SK-N-SH (cell line): ENCODE results near the gene TBC1D8. TPM values are rescaled to one million over a fixed set of nuclear protein-coding genes. Genes with fewer than 3 reads are reported as not detected.

ENCODE experiments used
- CTCF ChIA-PET: fragments of 300-600, 350-600 bp; formaldehyde crosslinking; extraction: SDS; loops from one replicate; lab custom pipeline; 2021; lab: Yijun Ruan, JAX
- POLR2A ChIA-PET: fragments of 350-600 bp; sonication (Branson Sonifier 250); formaldehyde crosslinking; extraction: SDS; loops from one replicate; lab custom pipeline; 2020; ENCODE audit warnings: antibody characterized with exemption, inconsistent platforms; lab: Yijun Ruan, JAX
- DNase-seq: peaks from one replicate; pipeline ENCODE4 v3.0.0; 2012
- H2AFZ ChIP-seq: fragments of 200-600 bp; sonication (generic); 2 replicates; pipeline ENCODE4 v1.8.1; 2016; ENCODE audit warnings: antibody characterized with exemption, mild to moderate bottlenecking, low read depth
- H3F3A ChIP-seq: fragments of 200-600 bp; sonication (generic); replicated peaks from 2 replicates; pipeline ENCODE3; 2016; ENCODE audit warnings: antibody characterized with exemption, mild to moderate bottlenecking; ENCODE audit not compliant: insufficient read depth
- H3K27ac ChIP-seq, 2 experiments: fragments of 200-500 bp in 1 of 2; fragments of 200-600 bp in 1 of 2; sonication (Bioruptor generic) in 1 of 2; sonication (generic), shearing (Covaris generic) in 1 of 2; 2 replicates each; pipeline versions ENCODE4 v1.5.1 to v1.6.1; 2014 to 2016; ENCODE audit warnings: low read depth in 2 of 2, inconsistent platforms in 1 of 2, low read length in 1 of 2, mild to moderate bottlenecking in 1 of 2, mixed read lengths in 1 of 2
- H3K27me3 ChIP-seq: fragments of 200-600 bp; sonication (generic), shearing (Covaris generic); 2 replicates; pipeline ENCODE4 v1.6.1; 2016; ENCODE audit warnings: mixed run types; ENCODE audit not compliant: insufficient read depth
- H3K36me3 ChIP-seq, 2 experiments: fragments of 200-500 bp in 1 of 2; fragments of 200-600 bp in 1 of 2; sonication (Bioruptor generic) in 1 of 2; sonication (generic) in 1 of 2; replicated peaks in 1 of 2; 2 replicates each; pipeline versions ENCODE3 to v1.5.1; 2014 to 2016; ENCODE audit warnings: low read length in 1 of 2, mild to moderate bottlenecking in 1 of 2; ENCODE audit not compliant: insufficient read depth in 2 of 2, control insufficient read depth in 1 of 2
- H3K4me1 ChIP-seq, 2 experiments: fragments of 200-500 bp in 1 of 2; fragments of 200-600 bp in 1 of 2; sonication (Bioruptor generic) in 1 of 2; sonication (generic), shearing (Covaris generic) in 1 of 2; 2 replicates each; pipeline versions ENCODE4 v1.5.1 to v1.6.1; 2014 to 2016; ENCODE audit warnings: low read depth in 1 of 2, low read length in 1 of 2, mixed run types in 1 of 2; ENCODE audit not compliant: insufficient read depth in 2 of 2, control insufficient read depth in 1 of 2
- H3K4me2 ChIP-seq: fragments of 200-600 bp; sonication (generic), shearing (Covaris generic); 2 replicates; pipeline ENCODE4 v1.6.1; 2017; ENCODE audit warnings: mixed run types
- H3K4me3 ChIP-seq, 2 experiments: fragments of 200-500 bp in 1 of 2; fragments of 200-600 bp in 1 of 2; sonication (Bioruptor generic) in 1 of 2; sonication (generic), shearing (Covaris generic) in 1 of 2; 2 replicates each; pipeline versions ENCODE4 v1.5.1 to v1.8.1; 2014 to 2016; ENCODE audit warnings: low read depth in 2 of 2, inconsistent platforms in 1 of 2, low read length in 1 of 2, mild to moderate bottlenecking in 1 of 2, mixed read lengths in 1 of 2, moderate library complexity in 1 of 2
- H3K79me2 ChIP-seq: fragments of 200-600 bp; sonication (generic); 2 replicates; pipeline ENCODE4 v1.8.1; 2017; ENCODE audit warnings: mild to moderate bottlenecking; ENCODE audit not compliant: insufficient read depth
- H3K9ac ChIP-seq: fragments of 200-600 bp; sonication (generic); 2 replicates; pipeline ENCODE4 v1.6.1; 2017; ENCODE audit warnings: mixed run types
- H3K9me2 ChIP-seq: fragments of 200-600 bp; sonication (generic); 2 replicates; pipeline ENCODE4 v1.6.1; 2017; ENCODE audit warnings: mixed run types
- H3K9me3 ChIP-seq: fragments of 200-600 bp; sonication (generic); 2 replicates; pipeline ENCODE4 v1.6.1; 2017; ENCODE audit warnings: mixed run types, mild to moderate bottlenecking, moderate library complexity
- H4K20me1 ChIP-seq: fragments of 200-600 bp; sonication (generic); 2 replicates; pipeline ENCODE4 v1.6.1; 2017; ENCODE audit warnings: mild to moderate bottlenecking, mixed run types; ENCODE audit not compliant: insufficient read depth
- EZH2phosphoT487 ChIP-seq: fragments of 200-600 bp; sonication (generic); IDR thresholded peaks from 2 replicates; pipeline ENCODE4 v1.6.1; 2017; ENCODE audit warnings: low read depth, mixed run types, mild to moderate bottlenecking, antibody characterized with exemption, moderate library complexity, borderline replicate concordance
- FOSL2 ChIP-seq: IDR thresholded peaks from 2 replicates; pipeline ENCODE4 v1.4.0; 2012; ENCODE audit warnings: low read depth, mild to moderate bottlenecking, moderate library complexity, borderline replicate concordance
- GABPA ChIP-seq: IDR thresholded peaks from 2 replicates; pipeline ENCODE4 v1.4.0; 2012; ENCODE audit warnings: low read depth, mild to moderate bottlenecking
- GATA2 ChIP-seq: sonication (generic); formaldehyde crosslinking; IDR thresholded peaks from 2 replicates; pipeline ENCODE4 v1.5.0; 2020; ENCODE audit warnings: mild to moderate bottlenecking, missing genetic modification reagents
- IRF3 ChIP-seq: fragments of 150-350 bp; IDR thresholded peaks from 2 replicates; pipeline ENCODE4 v1.6.1; 2016; ENCODE audit warnings: mild to moderate bottlenecking, low read depth, low read length
- MAX ChIP-seq: IDR thresholded peaks from 2 replicates; pipeline ENCODE4 v1.4.0; 2012; ENCODE audit warnings: low read depth
- MXI1 ChIP-seq: IDR thresholded peaks from 2 replicates; pipeline ENCODE4 v1.6.1; 2012; ENCODE audit warnings: mild to moderate bottlenecking, low read depth, low read length, improper control_type of control experiment
- NFIC ChIP-seq: IDR thresholded peaks from 2 replicates; pipeline ENCODE4 v1.4.0; 2012; ENCODE audit warnings: borderline replicate concordance
- PBX3 ChIP-seq: IDR thresholded peaks from 2 replicates; pipeline ENCODE4; 2012
- RAD21 ChIP-seq: IDR thresholded peaks from 2 replicates; pipeline ENCODE4 v1.6.1; 2012; ENCODE audit warnings: mild to moderate bottlenecking, low read length
- SMC3 ChIP-seq: IDR thresholded peaks from 2 replicates; pipeline ENCODE4 v1.6.1; 2012; ENCODE audit warnings: low read depth, low read length, improper control_type of control experiment
- TCF12 ChIP-seq: IDR thresholded peaks from 2 replicates; pipeline ENCODE4 v1.4.0; 2012
- TEAD4 ChIP-seq: IDR thresholded peaks from 2 replicates; pipeline ENCODE4 v1.4.0; 2012; ENCODE audit warnings: mild to moderate bottlenecking, borderline replicate concordance; ENCODE audit not compliant: insufficient read depth
- WGBS: methylation state at CpG from one replicate; pipeline ENCODE4 v1.1.6; 2017; ENCODE audit warnings: low lambda C conversion rate; 5-methylcytosine and 5-hydroxymethylcytosine counted together
- polyA plus RNA-seq, 3 experiments: library from polyadenylated mRNA; depleted of rRNA; stranded (reverse); fragments of >200 nt; gene quantifications; 2 replicates each; pipeline ENCODE4 v1.2.3, GENCODE V29; 2012

The TBC1D8 gene
- polyA plus RNA-seq, 1 of the 3 experiments (the other 2 are of a cell fraction) = 5.3 TPM

GRCh38 chr2:101121174-101121573, 30.0 kb downstream of the TBC1D8 start (continued):
- TF ChIP-seq PBX3 (no peak), EZH2phosphoT487 (no peak), NFIC (no peak), RAD21 (no peak), GABPA (no peak), IRF3 (no peak), TCF12 (no peak)

GRCh38 chr2:101120124-101120996, 30.8 kb downstream of the TBC1D8 start:
- Histone ChIP-seq H2AFZ (no peak overlapping the region), H3K4me1 (peaks cover 24 to 36% of the 10 kb centered on the region in 2 experiments; a peak in 3 of 4 replicates), H3K27ac (peak overlapping the region in 1 of 2 experiments; percentile 51; a peak in 1 of 4 replicates), H3K36me3 (no peaks in the 10 kb centered on the region)
- POLR2A ChIA-PET = no interaction called here
- TF ChIP-seq SMC3 = no peak
- peak; percentile 12; the same call in 1 of the 2 replicates for TF ChIP-seq NFIC
- no peak for TF ChIP-seq TEAD4
- TF ChIP-seq MXI1 = 0 out of 2 replicates have a peak, but pooled peaks have one; percentile 40
- peak; percentile 67 for TF ChIP-seq MAX
- peak; percentile 28; the same call in 1 of the 2 replicates for TF ChIP-seq FOSL2
- TF ChIP-seq GATA2 (CRISPR knock-in tag) = peak; percentile 27; the same call in 1 of the 2 replicates
- TF ChIP-seq, all 33 proteins: peak for 5
- H4K20me1 ChIP-seq = no peaks in the 10 kb centered on the region
- H3F3A ChIP-seq = peaks cover 5% of the 10 kb centered on the region
- H3K9me3 ChIP-seq = no peaks in the 10 kb centered on the region
- 65% methylated on average over 11 of the region's 11 CpGs for WGBS
- no peak overlapping the region for H3K9ac ChIP-seq
- CTCF ChIA-PET = interaction anchor here (1.2 to 1.3 kb wide), 3 partner anchors 33 to 83 kb away, joined by 3 to 6 read pairs (median 5); no protein-coding TSS in a partner anchor
- H3K27me3 ChIP-seq = no peaks in the 10 kb centered on the region
- no peaks in the 10 kb centered on the region for H3K9me2 ChIP-seq
- DNase-seq = no peak
- H3K79me2 ChIP-seq = no peaks in the 10 kb centered on the region
- no peak overlapping the region for H3K4me2 ChIP-seq
- H3K4me3 ChIP-seq = no peak overlapping the region
